ENCODE measurements around the gene NINL. TPM values are rescaled to one million over a fixed set of nuclear protein-coding genes. Genes with fewer than 3 reads are reported as not detected.

The NINL gene
- total RNA-seq, 3 donors from 2014 or later (not counting 1 experiment from before 2014, with no cell fraction given): 3.1 to 6.9 (median 4.9) TPM

DNA sequence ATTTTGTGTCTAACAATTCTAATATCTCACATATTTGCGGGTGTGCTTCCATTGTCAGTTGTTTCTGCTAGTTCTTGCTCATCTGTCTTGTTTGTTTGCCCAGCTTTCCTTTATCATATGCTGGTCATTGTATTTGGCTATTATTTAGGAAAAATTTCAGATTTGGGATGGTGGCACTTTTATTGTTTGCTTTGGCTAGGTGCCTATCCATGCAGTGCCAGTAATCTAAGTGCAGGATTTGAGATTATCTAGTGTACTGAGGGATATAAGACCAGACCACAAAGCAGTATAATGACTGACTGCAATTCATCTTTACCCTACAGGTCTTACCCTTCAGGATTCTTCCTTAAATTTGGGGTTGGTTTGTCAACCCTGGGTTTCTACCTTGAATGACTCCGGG is 63.9 kb downstream of the NINL start:
- peaks cover 4% of the 10 kb centered on the region for H3K9me3 ChIP-seq (ENCODE audit: control insufficient read depth, insufficient read depth, low read length)
- H3K4me1 ChIP-seq (ENCODE audit: control insufficient read depth, insufficient read depth, low read length): no peaks in the 10 kb centered on the region
- WGBS (ENCODE audit: insufficient coverage): 78% methylated on average over 1 of the region's 2 CpGs
- no peaks in the 10 kb centered on the region for H3K36me3 ChIP-seq (ENCODE audit: control insufficient read depth, insufficient read depth, low read length)
- Mint-ChIP-seq H3K9me3 (no peaks in the 10 kb centered on the region), H3K4me1 (peaks cover 0 to 5% of the 10 kb centered on the region in 2 donors), H3K36me3 (no peaks in the 10 kb centered on the region), H3K27ac (no peak overlapping the region), H3K4me3 (no peak overlapping the region), H3K27me3 (ENCODE audit: low read depth in 2 of 2) (no peaks in the 10 kb centered on the region)
- no peaks in the 10 kb centered on the region for H3K27me3 ChIP-seq (ENCODE audit: control insufficient read depth, insufficient read depth, low read length)
- intact Hi-C loops (cut with micrococcal nuclease): no loop called here
- DNase-seq (no peak), ATAC-seq (no peak)
- H3K4me3 ChIP-seq (ENCODE audit: low read length): no peak overlapping the region
- TF ChIP-seq, protein P1, sequence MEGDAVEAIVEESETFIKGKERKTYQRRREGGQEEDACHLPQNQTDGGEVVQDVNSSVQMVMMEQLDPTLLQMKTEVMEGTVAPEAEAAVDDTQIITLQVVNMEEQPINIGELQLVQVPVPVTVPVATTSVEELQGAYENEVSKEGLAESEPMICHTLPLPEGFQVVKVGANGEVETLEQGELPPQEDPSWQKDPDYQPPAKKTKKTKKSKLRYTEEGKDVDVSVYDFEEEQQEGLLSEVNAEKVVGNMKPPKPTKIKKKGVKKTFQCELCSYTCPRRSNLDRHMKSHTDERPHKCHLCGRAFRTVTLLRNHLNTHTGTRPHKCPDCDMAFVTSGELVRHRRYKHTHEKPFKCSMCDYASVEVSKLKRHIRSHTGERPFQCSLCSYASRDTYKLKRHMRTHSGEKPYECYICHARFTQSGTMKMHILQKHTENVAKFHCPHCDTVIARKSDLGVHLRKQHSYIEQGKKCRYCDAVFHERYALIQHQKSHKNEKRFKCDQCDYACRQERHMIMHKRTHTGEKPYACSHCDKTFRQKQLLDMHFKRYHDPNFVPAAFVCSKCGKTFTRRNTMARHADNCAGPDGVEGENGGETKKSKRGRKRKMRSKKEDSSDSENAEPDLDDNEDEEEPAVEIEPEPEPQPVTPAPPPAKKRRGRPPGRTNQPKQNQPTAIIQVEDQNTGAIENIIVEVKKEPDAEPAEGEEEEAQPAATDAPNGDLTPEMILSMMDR (IDR thresholded peaks at IDR 0.05): no peak
- no peak overlapping the region for H3K27ac ChIP-seq (ENCODE audit: low read length)

DNA sequence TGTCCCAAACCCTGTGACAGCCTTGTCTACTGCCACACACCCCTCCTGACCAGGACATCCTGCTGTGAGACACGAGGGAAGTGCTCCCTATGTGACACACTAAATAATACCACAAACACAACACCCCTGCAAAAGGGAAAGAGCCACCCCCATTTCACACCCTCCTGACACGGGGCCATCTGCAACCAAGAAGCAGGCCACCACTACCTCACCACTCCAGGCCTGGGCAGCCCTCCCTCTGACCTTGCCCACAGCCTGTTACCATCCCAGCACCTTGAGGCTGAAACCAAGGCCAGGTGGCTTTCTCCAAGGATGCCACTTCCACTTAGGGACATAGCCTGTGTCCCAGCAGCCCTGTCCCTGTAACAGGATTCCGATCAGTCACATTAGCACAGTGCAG is 68.2 kb downstream of the NINL start:
- no peak overlapping the region for H3K27ac ChIP-seq (ENCODE audit: low read length)
- Mint-ChIP-seq H3K4me3 (no peak overlapping the region), H3K4me1 (peaks cover 0 to 5% of the 10 kb centered on the region in 2 donors), H3K36me3 (peaks cover 27% of the 10 kb centered on the region), H3K27ac (no peak overlapping the region), H3K27me3 (ENCODE audit: low read depth in 2 of 2) (no peaks in the 10 kb centered on the region), H3K9me3 (peaks cover 14 to 15% of the 10 kb centered on the region in 2 donors)
- H3K9me3 ChIP-seq (ENCODE audit: control insufficient read depth, insufficient read depth, low read length): peaks cover 27% of the 10 kb centered on the region
- no peak overlapping the region for H3K4me3 ChIP-seq (ENCODE audit: low read length)
- no peaks in the 10 kb centered on the region for H3K36me3 ChIP-seq (ENCODE audit: control insufficient read depth, insufficient read depth, low read length)
- TF ChIP-seq, protein P1 (IDR thresholded peaks at IDR 0.05): no peak
- ATAC-seq: no peak
- 70% methylated on average over 3 of the region's 3 CpGs for WGBS (ENCODE audit: insufficient coverage)
- no peaks in the 10 kb centered on the region for H3K4me1 ChIP-seq (ENCODE audit: control insufficient read depth, insufficient read depth, low read length)
- no peak for DNase-seq
- intact Hi-C loops (cut with micrococcal nuclease): no loop called here
- no peaks in the 10 kb centered on the region for H3K27me3 ChIP-seq (ENCODE audit: control insufficient read depth, insufficient read depth, low read length)

DNA sequence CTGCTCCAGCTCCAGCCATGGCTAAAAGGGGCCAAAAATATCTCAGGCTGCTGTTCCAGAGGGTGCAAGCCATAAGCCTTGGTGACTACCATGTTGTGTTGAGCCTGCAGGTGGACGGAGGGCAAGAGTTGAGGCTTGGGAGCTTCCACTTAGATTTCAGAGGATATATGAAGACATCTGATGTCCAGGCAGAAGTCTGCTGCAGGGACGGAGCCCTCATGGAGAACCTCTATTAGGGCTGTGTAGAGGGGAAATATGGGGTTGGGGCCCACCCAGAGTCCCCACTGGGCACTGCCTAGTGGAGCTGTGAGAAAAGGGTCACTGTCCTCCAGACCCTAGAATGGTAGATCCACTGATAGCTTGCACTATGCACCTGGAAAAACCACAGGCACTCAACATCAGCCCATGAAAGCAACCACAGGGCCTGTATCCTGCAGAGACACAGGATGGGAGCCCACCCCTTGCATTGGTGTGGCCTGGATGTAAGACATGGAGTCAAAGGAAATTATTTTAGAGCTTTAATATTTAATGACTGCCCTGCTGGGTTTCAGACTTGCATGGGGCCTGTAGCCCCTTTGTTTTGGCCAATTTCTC is 70.5 kb downstream of the NINL start:
- Histone ChIP-seq H3K4me1 (ENCODE audit: control insufficient read depth, insufficient read depth, low read length) (no peaks in the 10 kb centered on the region), H3K9me3 (ENCODE audit: control insufficient read depth, insufficient read depth, low read length) (peaks cover 27% of the 10 kb centered on the region), H3K27me3 (ENCODE audit: control insufficient read depth, insufficient read depth, low read length) (no peaks in the 10 kb centered on the region), H3K27ac (ENCODE audit: low read length) (no peak overlapping the region), H3K4me3 (ENCODE audit: low read length) (no peak overlapping the region), H3K36me3 (ENCODE audit: control insufficient read depth, insufficient read depth, low read length) (no peaks in the 10 kb centered on the region)
- 93% methylated on average over 2 of the region's 2 CpGs for WGBS (ENCODE audit: insufficient coverage)
- peaks cover 27% of the 10 kb centered on the region for H3K36me3 Mint-ChIP-seq
- TF ChIP-seq, protein P1 (IDR thresholded peaks at IDR 0.05): no peak
- H3K4me1 Mint-ChIP-seq: peaks cover 0 to 5% of the 10 kb centered on the region in 2 donors
- H3K9me3 Mint-ChIP-seq: peaks cover 14 to 15% of the 10 kb centered on the region in 2 donors
- DNase-seq (no peak), ATAC-seq (no peak)
- H3K27ac Mint-ChIP-seq: no peak overlapping the region
- intact Hi-C loops (cut with micrococcal nuclease): no loop called here
- H3K4me3 Mint-ChIP-seq: no peak overlapping the region
- H3K27me3 Mint-ChIP-seq (ENCODE audit: low read depth in 2 of 2): no peaks in the 10 kb centered on the region

DNA sequence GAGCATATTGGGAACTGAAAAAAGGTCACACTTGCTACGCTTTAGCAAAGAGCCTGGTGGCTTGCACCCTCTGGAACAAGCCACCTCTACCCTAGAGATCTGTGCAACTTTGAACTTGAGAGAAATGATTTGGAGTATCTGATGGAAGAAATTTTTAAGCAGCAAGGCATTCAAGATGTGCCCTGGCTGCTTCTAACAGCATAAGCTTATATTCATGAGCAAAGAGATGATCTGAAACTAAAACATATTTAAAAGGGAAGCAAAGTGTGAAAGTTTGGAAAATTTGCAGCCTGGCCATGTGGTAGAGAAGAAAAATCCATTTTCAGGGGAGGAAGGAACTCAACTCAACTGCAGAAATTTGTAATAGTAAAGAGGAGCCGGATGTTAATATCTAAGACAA is 71.1 kb downstream of the NINL start:
- no peak overlapping the region for H3K27ac Mint-ChIP-seq
- TF ChIP-seq, protein P1 (IDR thresholded peaks at IDR 0.05): no peak

More for the DNA sequence above, 71.1 kb downstream of the NINL start:
- Histone ChIP-seq H3K4me3 (ENCODE audit: low read length) (no peak overlapping the region), H3K9me3 (ENCODE audit: control insufficient read depth, insufficient read depth, low read length) (peaks cover 27% of the 10 kb centered on the region), H3K27me3 (ENCODE audit: control insufficient read depth, insufficient read depth, low read length) (no peaks in the 10 kb centered on the region), H3K36me3 (ENCODE audit: control insufficient read depth, insufficient read depth, low read length) (no peaks in the 10 kb centered on the region), H3K4me1 (ENCODE audit: control insufficient read depth, insufficient read depth, low read length) (no peaks in the 10 kb centered on the region), H3K27ac (ENCODE audit: low read length) (no peak overlapping the region)
- 87% methylated on average over 2 of the region's 2 CpGs for WGBS (ENCODE audit: insufficient coverage)
- Mint-ChIP-seq H3K4me3 (no peak overlapping the region), H3K4me1 (peaks cover 0 to 5% of the 10 kb centered on the region in 2 donors), H3K27me3 (ENCODE audit: low read depth in 2 of 2) (no peaks in the 10 kb centered on the region), H3K36me3 (peaks cover 27% of the 10 kb centered on the region), H3K9me3 (peaks cover 14 to 15% of the 10 kb centered on the region in 2 donors)
- intact Hi-C loops (cut with micrococcal nuclease): no loop called here
- ATAC-seq (no peak), DNase-seq (no peak)
